Heart right ventricle (tissue), 16 donors: ENCODE results near the gene NAT9. TPM values are rescaled to one million over a fixed set of nuclear protein-coding genes. Genes with fewer than 3 reads are reported as not detected.
A peak's percentile ranks its signal among the peaks of the same experiment; 100 is the strongest.

Source experiments
- ATAC-seq, 8 donors: fragments of 200-7000 bp; cut with Tn5 transposase; one replicate each; pipeline ENCODE4 v1.9.1; 2020; ENCODE audit warnings: mild to moderate bottlenecking in 8 of 8, moderate library complexity in 8 of 8, moderate number of reproducible peaks in 1 of 8
- DNase-seq, 2 donors: peaks; one replicate each; pipeline ENCODE4 v3.0.0-alpha.2; 2020
- H3K27ac ChIP-seq, 10 donors: fragments of 200-600 bp; sonication (generic) in 2 of 10; one replicate each; pipeline versions ENCODE4 v1.5.0 to v1.8.0; 2020 to 2022; ENCODE audit warnings: mild to moderate bottlenecking in 3 of 10
- H3K27me3 ChIP-seq, 7 donors: fragments of 200-600 bp; one replicate each; pipeline ENCODE4 v1.8.0; 2021 to 2022; ENCODE audit warnings: mild to moderate bottlenecking in 2 of 7
- H3K36me3 ChIP-seq, 9 donors: fragments of 200-600 bp; sonication (generic) in 1 of 9; one replicate each; pipeline versions ENCODE4 v1.5.0 to v1.8.0; 2020 to 2022; ENCODE audit warnings: mild to moderate bottlenecking in 2 of 9
- H3K4me1 ChIP-seq, 9 donors: fragments of 200-600 bp; sonication (generic) in 1 of 9; one replicate each; pipeline versions ENCODE4 v1.5.0 to v1.8.0; 2020 to 2022; ENCODE audit warnings: mild to moderate bottlenecking in 4 of 9
- H3K4me3 ChIP-seq, 10 donors: fragments of 200-600 bp; sonication (generic) in 2 of 10; one replicate each; pipeline versions ENCODE4 v1.5.0 to v1.8.0; 2020 to 2022; ENCODE audit warnings: mild to moderate bottlenecking in 7 of 10, moderate library complexity in 2 of 10
- H3K9me3 ChIP-seq, 11 donors: fragments of 200-600 bp in 10 of 11; sonication (generic) in 2 of 11; one replicate each; pipeline versions ENCODE4 v1.5.0 to v1.8.0; 2013 to 2022; ENCODE audit warnings: mild to moderate bottlenecking in 2 of 11, control low read depth in 1 of 11, moderate library complexity in 1 of 11
- WGBS, 2 donors: extraction: QIAGEN DNeasy Blood & Tissue Kit; methylation state at CpG; one replicate each; pipeline ENCODE4 v1.1.7; 2013; ENCODE audit warnings: inconsistent platforms in 1 of 2; 5-methylcytosine and 5-hydroxymethylcytosine counted together
- intact Hi-C, 10 donors: fragments of 100-400 bp; cut with DNase I; formaldehyde crosslinking; loops; one replicate each; pipeline versions ENCODE4 v1.11.1 to v1.14.2; 2022
- polyA plus RNA-seq, 2 donors: library from polyadenylated mRNA; stranded (reverse); fragments of 200-250 nt; gene quantifications; one replicate each; pipeline ENCODE4 v1.2.3, GENCODE V29; 2013
- total RNA-seq, 10 donors: library from RNA; stranded (reverse); fragmentation: NEBNext Ultra II Directional in 3 of 10; extraction: Animal tissue kit (Norgen Biotek cat#: 25700) in 3 of 10; gene quantifications; one replicate each; pipeline versions ENCODE4 v1.2.1 to v1.2.4, GENCODE V29; 2021 to 2023
- TF ChIP-seq, protein P1 (sequence below), 9 donors: fragments of 200-600 bp; sonication (generic) in 2 of 9; IDR thresholded peaks; one replicate each; pipeline versions ENCODE4 v1.5.0 to v1.8.0; 2021 to 2022; ENCODE audit warnings: antibody characterized with exemption in 9 of 9, mild to moderate bottlenecking in 5 of 9, moderate library complexity in 1 of 9
- donor health status: Arrhythmogenic right ventricular cardiomyopathy.
- donor health status: ischemic (EF 13 %, LVEDD 7.1; RV severe dilation, severe dysfunction).
- donor health status: healthy with polysubstance abuse.
- donor health status: DM: no; HTN: yes; CAD: no.
- donor health status: DM: no; HTN: no; CAD: no.
- donor health status: ischemic (EF 25% LVEDD 6.9; RV normal size, moderate dysfunction).
- donor health status: ischemic (EF 25% LVEDD 5.7; RV mildly dilated, moderate dysfunction).
- donor health status: healthy.
- donor health status: DM: yes; HTN: yes; CAD: no.
- donor health status: Ischemic cardiomyopathy.
- donor health status: ischemic (EF 35%, LVEDD 5.7; RV mildly dilated, moderate dysfunction).
- donor health status: nonischemic (EF 11% LVEDD 7.7; RV severe dilation, severe dysfunction).
- donor health status: DM: yes; HTN: yes; CAD: no.
- donor health status: PGD.
- donor health status: ischemic (EF 29% LVEDD 5.4; RV normal size, mild dysfunction).
- donor health status: nonischemic (EF 23%, LVEDD 6.1; RV moderate dilation, normal function).

NAT9 gene
- total and polyA plus RNA-seq, 12 donors, result 10.6 to 42.9 (median 17.1) TPM

DNA sequence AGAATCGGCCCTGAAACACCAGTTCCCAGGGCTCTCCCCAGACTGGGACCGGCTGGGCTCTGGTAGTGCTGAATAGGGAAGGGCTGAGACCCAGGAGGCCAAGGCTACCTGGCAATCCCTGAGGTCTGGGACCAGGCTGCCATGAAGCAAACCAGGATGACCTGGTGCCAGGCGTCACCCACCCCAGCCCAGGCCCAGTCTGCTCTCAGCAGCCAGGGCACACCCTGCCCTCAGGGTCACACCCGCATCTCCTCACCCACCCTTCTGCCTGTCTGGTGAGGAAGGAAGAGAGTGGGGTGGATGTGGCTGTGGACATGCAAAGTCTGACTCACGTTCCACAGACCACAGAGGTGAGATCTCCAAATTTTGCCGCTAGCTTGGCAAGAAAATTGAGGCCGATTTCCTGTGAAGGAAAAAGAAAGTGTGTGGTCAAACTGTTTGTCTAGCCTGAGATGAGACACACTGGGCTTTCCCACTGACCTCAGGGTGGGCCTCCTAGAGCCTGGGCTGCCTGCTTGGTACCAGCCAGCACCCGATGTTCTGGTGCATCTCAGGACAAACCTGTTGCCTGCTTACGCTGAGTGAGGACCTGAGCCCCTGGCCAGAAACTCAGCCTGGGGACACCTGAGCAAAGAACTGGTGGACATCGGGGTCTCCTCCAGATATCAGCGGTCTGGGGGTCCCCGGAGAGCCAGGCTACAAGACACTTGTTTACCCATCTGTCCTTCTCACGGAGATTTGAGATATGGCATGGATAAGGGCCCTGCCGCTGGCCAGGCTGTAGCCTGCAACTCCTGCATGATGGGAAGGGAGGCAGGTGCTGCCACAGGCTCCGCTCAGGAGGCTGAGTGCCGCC is 45.4 kb downstream of the NAT9 start:
- H3K27ac ChIP-seq, result peak overlapping the region in 1 of 10 donors; percentile 34
- H3K9me3 ChIP-seq, result no peaks in the 10 kb centered on the region
- no peak overlapping the region for H3K4me3 ChIP-seq
- TF ChIP-seq, protein P1, sequence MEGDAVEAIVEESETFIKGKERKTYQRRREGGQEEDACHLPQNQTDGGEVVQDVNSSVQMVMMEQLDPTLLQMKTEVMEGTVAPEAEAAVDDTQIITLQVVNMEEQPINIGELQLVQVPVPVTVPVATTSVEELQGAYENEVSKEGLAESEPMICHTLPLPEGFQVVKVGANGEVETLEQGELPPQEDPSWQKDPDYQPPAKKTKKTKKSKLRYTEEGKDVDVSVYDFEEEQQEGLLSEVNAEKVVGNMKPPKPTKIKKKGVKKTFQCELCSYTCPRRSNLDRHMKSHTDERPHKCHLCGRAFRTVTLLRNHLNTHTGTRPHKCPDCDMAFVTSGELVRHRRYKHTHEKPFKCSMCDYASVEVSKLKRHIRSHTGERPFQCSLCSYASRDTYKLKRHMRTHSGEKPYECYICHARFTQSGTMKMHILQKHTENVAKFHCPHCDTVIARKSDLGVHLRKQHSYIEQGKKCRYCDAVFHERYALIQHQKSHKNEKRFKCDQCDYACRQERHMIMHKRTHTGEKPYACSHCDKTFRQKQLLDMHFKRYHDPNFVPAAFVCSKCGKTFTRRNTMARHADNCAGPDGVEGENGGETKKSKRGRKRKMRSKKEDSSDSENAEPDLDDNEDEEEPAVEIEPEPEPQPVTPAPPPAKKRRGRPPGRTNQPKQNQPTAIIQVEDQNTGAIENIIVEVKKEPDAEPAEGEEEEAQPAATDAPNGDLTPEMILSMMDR (IDR thresholded peaks at IDR 0.05), result no peak
- WGBS, 2 donors, result 77 to 78% methylated on average over 16 of the region's 16 CpGs
- intact Hi-C loops, result loop anchor here in 2 of 10 donors (10.0 kb wide), 2 partner anchors 76 to 166 kb away; partner anchors contain the start of gene CD300H (in 1 of the 2)
- H3K36me3 ChIP-seq, result no peaks in the 10 kb centered on the region
- DNase-seq (no peak), ATAC-seq (peak in 2 of 8 donors; percentile 32 to 42)
- peaks cover 0 to 17% (median 0%) of the 10 kb centered on the region in 9 donors for H3K4me1 ChIP-seq
- peaks cover 0 to 31% (median 12%) of the 10 kb centered on the region in 7 donors for H3K27me3 ChIP-seq

DNA sequence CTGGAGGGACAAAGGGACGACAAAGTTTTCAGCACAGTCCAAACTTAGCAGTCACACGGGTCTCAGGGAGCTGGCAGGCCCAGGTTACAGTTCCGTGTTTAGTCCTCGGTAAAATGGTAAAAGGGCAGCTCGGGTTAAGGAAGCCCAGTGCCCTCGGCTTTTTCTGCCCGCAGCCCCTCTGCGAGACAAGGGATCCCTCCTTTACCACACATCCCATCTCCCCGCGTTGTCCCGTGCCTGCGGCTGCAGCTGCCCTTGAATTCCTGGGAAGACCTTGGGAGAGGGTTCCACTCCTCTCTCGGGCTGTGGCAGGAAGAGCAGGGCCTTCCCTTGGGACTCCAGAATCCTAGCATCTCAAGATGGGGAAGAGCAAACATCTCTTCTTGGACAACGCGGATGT is 46.3 kb downstream of the NAT9 start:
- TF ChIP-seq, protein P1 (IDR thresholded peaks at IDR 0.05), result no peak
- WGBS, 2 donors, result 76 to 83% methylated on average over 15 of the region's 15 CpGs
- ATAC-seq (no peak), DNase-seq (no peak)
- peaks cover 0 to 28% (median 12%) of the 10 kb centered on the region in 7 donors for H3K27me3 ChIP-seq
- H3K36me3 ChIP-seq, result no peaks in the 10 kb centered on the region
- peaks cover 0 to 17% (median 0%) of the 10 kb centered on the region in 9 donors for H3K4me1 ChIP-seq
- H3K9me3 ChIP-seq, result no peaks in the 10 kb centered on the region
- no peak overlapping the region for H3K27ac ChIP-seq
- intact Hi-C loops, result loop anchor here in 2 of 10 donors (10.0 kb wide), 2 partner anchors 75 to 165 kb away; partner anchors contain the start of gene CD300H (in 1 of the 2)
- H3K4me3 ChIP-seq, result no peak overlapping the region

DNA sequence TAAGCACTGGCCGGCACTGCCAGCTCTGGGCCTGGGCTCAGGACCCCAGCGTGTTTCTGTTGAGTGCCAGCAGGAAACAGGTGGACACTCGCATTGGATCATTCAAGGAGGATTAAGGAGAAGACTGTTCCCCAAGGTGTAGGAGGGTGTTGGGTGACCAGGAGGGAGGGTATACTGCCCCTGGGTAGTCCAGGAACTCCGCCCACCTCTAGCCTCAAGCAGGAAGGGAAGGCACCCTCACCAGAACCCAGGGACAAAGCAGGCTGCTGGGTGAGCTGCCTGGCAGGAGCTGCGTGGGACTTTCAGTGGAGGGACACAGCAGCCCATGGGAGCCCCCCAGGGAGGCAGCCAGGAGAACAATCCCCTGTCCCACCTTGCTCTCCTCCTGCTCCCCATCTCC is 46.8 kb downstream of the NAT9 start:
- 88 to 92% methylated on average over 5 of the region's 5 CpGs for WGBS, 2 donors
- H3K9me3 ChIP-seq, result no peaks in the 10 kb centered on the region
- no peak overlapping the region for H3K27ac ChIP-seq
- DNase-seq (no peak), ATAC-seq (no peak)
- H3K27me3 ChIP-seq, result peaks cover 0 to 27% (median 12%) of the 10 kb centered on the region in 7 donors
- TF ChIP-seq, protein P1 (IDR thresholded peaks at IDR 0.05), result no peak
- H3K36me3 ChIP-seq, result no peaks in the 10 kb centered on the region
- intact Hi-C loops, result no loop called here
- peaks cover 0 to 17% (median 0%) of the 10 kb centered on the region in 9 donors for H3K4me1 ChIP-seq
- no peak overlapping the region for H3K4me3 ChIP-seq

DNA sequence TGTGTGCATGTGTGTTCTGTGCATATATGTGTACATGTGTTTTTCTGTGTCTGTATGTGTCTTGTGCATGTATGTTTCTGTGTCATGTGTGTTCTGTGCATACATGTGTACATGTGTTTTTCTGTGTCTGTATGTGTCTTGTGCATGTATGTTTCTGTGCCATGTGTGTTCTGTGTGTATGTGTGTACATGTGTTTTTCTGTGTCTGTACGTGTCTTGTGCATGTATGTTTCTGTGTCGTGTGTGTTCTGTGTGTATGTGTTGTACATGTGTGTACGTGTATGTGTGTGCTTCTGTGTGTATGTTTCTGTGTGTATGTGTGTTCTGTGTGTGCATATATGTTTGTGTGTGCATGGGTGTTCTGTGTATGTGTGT is 47.5 kb downstream of the NAT9 start:
- WGBS, 2 donors, result 89 to 92% methylated on average over 3 of the region's 3 CpGs
- no peak overlapping the region for H3K4me3 ChIP-seq
- intact Hi-C loops, result no loop called here
- no peak overlapping the region for H3K27ac ChIP-seq
- H3K4me1 ChIP-seq, result peaks cover 0 to 17% (median 0%) of the 10 kb centered on the region in 9 donors
- peaks cover 0 to 23% (median 12%) of the 10 kb centered on the region in 7 donors for H3K27me3 ChIP-seq
- H3K9me3 ChIP-seq, result no peaks in the 10 kb centered on the region
- TF ChIP-seq, protein P1 (IDR thresholded peaks at IDR 0.05), result no peak
- no peak for DNase-seq
- H3K36me3 ChIP-seq, result no peaks in the 10 kb centered on the region
- no peak for ATAC-seq
